ENCODE data around the gene TMEM178A. TPM values are rescaled to one million over a fixed set of nuclear protein-coding genes. Genes with fewer than 3 reads are reported as not detected.

Gene TMEM178A
- total and polyA plus RNA-seq, 2 of the 4 experiments (the other 2 are of a cell fraction), result 0.18 to 1.8 TPM

GRCh38 chr2:39665811-39666490 is at the start of gene TMEM178A (continued):
- TF ChIP-seq SMC3 (IDR thresholded peaks at IDR 0.05; ENCODE audit: low read depth, low read length) (no peak), NFE2L2 (IDR thresholded peaks at IDR 0.05; ENCODE audit: low read depth, low read length) (no peak)

- no peak overlapping the region for H4K91ac ChIP-seq (ENCODE audit: insufficient read depth, low read depth, low read length)
- in situ Hi-C loops (cut with MboI; ENCODE audit: low sequenced_read_pairs) (no loop called here), dilution Hi-C loops (cut with HindIII; ENCODE audit: low sequenced_read_pairs, unreplicated experiment) (no loop called here), intact Hi-C loops (cut with micrococcal nuclease) (no loop called here)
- POLR2A ChIA-PET (ENCODE audit: unreplicated experiment), result no interaction called here
- no peak overlapping the region for H3K14ac ChIP-seq (replicated peaks; ENCODE audit: low read depth, low read length)
- H3K23ac ChIP-seq (ENCODE audit: low read depth, low read length), result no peak overlapping the region
- H3K4ac ChIP-seq (ENCODE audit: low read depth, low read length), result no peak overlapping the region
- no peaks in the 10 kb centered on the region for H3K4me1 ChIP-seq (ENCODE audit: control insufficient read depth, insufficient read depth, low read length)
- no peak overlapping the region for H3K9ac ChIP-seq (ENCODE audit: low read depth, low read length)
- no peak for DNase-seq
- no peaks in the 10 kb centered on the region for H3K36me3 ChIP-seq (ENCODE audit: control insufficient read depth, insufficient read depth, low read length)
- H4K20me1 ChIP-seq (ENCODE audit: insufficient read depth, low read length), result no peaks in the 10 kb centered on the region
- H4K8ac ChIP-seq (ENCODE audit: low read depth in 2 of 2, low read length in 2 of 2), result no peak overlapping the region
- no peak for ATAC-seq (ENCODE audit: low read depth)
- CTCF ChIA-PET, result interaction anchor here (1.3 kb wide), 1 partner anchor 25 kb away, joined by 3 read pairs; no protein-coding TSS in a partner anchor
- H4K5ac ChIP-seq (ENCODE audit: low read depth, low read length), result no peak overlapping the region
- H3K56ac ChIP-seq (ENCODE audit: extremely low read depth, insufficient read depth, low read length), result no peak overlapping the region
- no TSS peak for BruUV-seq (replicated peaks)
- no peak overlapping the region for H3K18ac ChIP-seq (ENCODE audit: low read depth, low read length)
- no peak overlapping the region for H2AK5ac ChIP-seq (ENCODE audit: low read depth, low read length)
- H3K27me3 ChIP-seq (ENCODE audit: control insufficient read depth, insufficient read depth, low read length), result peaks cover 7% of the 10 kb centered on the region
- H2BK15ac ChIP-seq (ENCODE audit: low read depth, low read length), result no peak overlapping the region
- no peaks in the 10 kb centered on the region for H3K9me3 ChIP-seq (ENCODE audit: control insufficient read depth, insufficient read depth, low read length)
- H2AFZ ChIP-seq (replicated peaks; ENCODE audit: low read length, poor library complexity), result no peak overlapping the region
- H3K9me1 ChIP-seq (ENCODE audit: insufficient read depth, low read length), result peaks cover 4% of the 10 kb centered on the region; the same call in 1 of the 2 replicates
- no peak overlapping the region for H3K4me3 ChIP-seq (ENCODE audit: insufficient read depth, low read depth, low read length)
- no peak overlapping the region for H2BK120ac ChIP-seq (ENCODE audit: low read depth, low read length)
- no peak overlapping the region for H2AK9ac ChIP-seq (replicated peaks; ENCODE audit: low read depth, low read length, poor library complexity)
- H3K4me2 ChIP-seq (ENCODE audit: low read depth, low read length), result no peak overlapping the region
- no peak overlapping the region for H2BK5ac ChIP-seq (ENCODE audit: low read depth, low read length, poor library complexity, severe bottlenecking)
- no peak overlapping the region for H2BK20ac ChIP-seq (ENCODE audit: low read depth, low read length)
- no peak overlapping the region for H3K27ac ChIP-seq (ENCODE audit: insufficient read depth, low read length)
- no peaks in the 10 kb centered on the region for H3K79me1 ChIP-seq (ENCODE audit: low read depth in 1 of 2, low read length in 2 of 2)
- WGBS, 2 experiments (ENCODE audit: extremely low coverage in 2 of 2, insufficient read length in 1 of 2), result no CpG with 5 or more reads among the region's 1 CpG
- TF ChIP-seq RAD21 (IDR thresholded peaks at IDR 0.05; ENCODE audit: low read length), result no peak
- TF ChIP-seq POLR2A (IDR thresholded peaks at IDR 0.05; ENCODE audit: low read depth, low read length), result no peak
- TF ChIP-seq USF2 (IDR thresholded peaks at IDR 0.05; ENCODE audit: low read depth, low read length), result no peak
- no peak for TF ChIP-seq MAFK (IDR thresholded peaks at IDR 0.05; ENCODE audit: low read depth, low read length)
- no peak for TF ChIP-seq FOS (IDR thresholded peaks at IDR 0.05; ENCODE audit: low read depth, low read length)
- no peak for TF ChIP-seq BHLHE40 (IDR thresholded peaks at IDR 0.05; ENCODE audit: low read depth, low read length)
- no peak for TF ChIP-seq CHD1 (IDR thresholded peaks at IDR 0.05; ENCODE audit: low read depth, low read length)
- no peak for TF ChIP-seq SMC3 (IDR thresholded peaks at IDR 0.05; ENCODE audit: low read depth, low read length)
- TF ChIP-seq RCOR1 (IDR thresholded peaks at IDR 0.05; ENCODE audit: insufficient replicate concordance, low read length), result no peak
- TF ChIP-seq MXI1 (IDR thresholded peaks at IDR 0.05; ENCODE audit: borderline replicate concordance, low read depth, low read length), result no peak
- TF ChIP-seq ELK1 (IDR thresholded peaks at IDR 0.05; ENCODE audit: borderline replicate concordance, low read depth, low read length), result no peak
- no peak for TF ChIP-seq CTCF (conservative IDR thresholded peaks at IDR 0.05; ENCODE audit: low read depth, low read length)
- TF ChIP-seq MAZ (IDR thresholded peaks at IDR 0.05; ENCODE audit: borderline replicate concordance, low read depth, low read length), result no peak
Measured at GRCh38 chr2:39618236-39618635, 47.5 kb upstream of the TMEM178A start.

Data from IMR-90 (cell line).